IPS-18a (cell line): Measurements from ENCODE around the gene UBR1.
A peak's percentile ranks its signal among the peaks of the same experiment; 100 is the strongest.

Source experiments
- H3K27ac ChIP-seq: one replicate; pipeline ENCODE4 v1.5.1; 2013; ENCODE audit warnings: low read length
- H3K27me3 ChIP-seq: one replicate; pipeline ENCODE4 v1.6.1; 2013; ENCODE audit warnings: mild to moderate bottlenecking, low read length; ENCODE audit not compliant: control insufficient read depth, insufficient read depth
- H3K36me3 ChIP-seq: one replicate; pipeline ENCODE4 v1.6.1; 2013; ENCODE audit warnings: low read depth, low read length; ENCODE audit not compliant: control insufficient read depth
- H3K4me1 ChIP-seq: one replicate; pipeline ENCODE4 v1.6.1; 2013; ENCODE audit warnings: low read depth, low read length; ENCODE audit not compliant: control insufficient read depth
- H3K4me3 ChIP-seq: one replicate; pipeline ENCODE4 v1.5.1; 2013; ENCODE audit warnings: low read length
- H3K9ac ChIP-seq: one replicate; pipeline ENCODE4 v1.6.1; 2013; ENCODE audit warnings: mild to moderate bottlenecking, low read length, moderate library complexity
- H3K9me3 ChIP-seq: one replicate; pipeline ENCODE4 v1.6.1; 2013; ENCODE audit warnings: low read depth, low read length; ENCODE audit not compliant: control insufficient read depth

Gene UBR1

GRCh38 chr15:43091859-43092258 is 14.0 kb downstream of the UBR1 start:
- H3K27ac ChIP-seq: no peak overlapping the region
- no peaks in the 10 kb centered on the region for H3K9me3 ChIP-seq
- no peak overlapping the region for H3K4me3 ChIP-seq
- H3K4me1 ChIP-seq: no peaks in the 10 kb centered on the region
- no peaks in the 10 kb centered on the region for H3K36me3 ChIP-seq
- no peaks in the 10 kb centered on the region for H3K27me3 ChIP-seq
- H3K9ac ChIP-seq: no peak overlapping the region

GRCh38 chr15:43086551-43086950 is 19.3 kb downstream of the UBR1 start:
- Histone ChIP-seq H3K9me3 (no peaks in the 10 kb centered on the region), H3K36me3 (peaks cover 14% of the 10 kb centered on the region), H3K9ac (no peak overlapping the region), H3K27ac (peak overlapping the region; percentile 15), H3K4me3 (no peak overlapping the region), H3K4me1 (peaks cover 3% of the 10 kb centered on the region), H3K27me3 (no peaks in the 10 kb centered on the region)

- H3K4me3 ChIP-seq: no peak overlapping the region
- no peaks in the 10 kb centered on the region for H3K27me3 ChIP-seq
- H3K9me3 ChIP-seq: no peaks in the 10 kb centered on the region
- H3K9ac ChIP-seq: no peak overlapping the region
- H3K4me1 ChIP-seq: peaks cover 3% of the 10 kb centered on the region
- H3K36me3 ChIP-seq: peaks cover 17% of the 10 kb centered on the region
- H3K27ac ChIP-seq: no peak overlapping the region
Observed at GRCh38 chr15:43085921-43086320, 19.9 kb downstream of the UBR1 start.

- Histone ChIP-seq H3K36me3 (peaks cover 17% of the 10 kb centered on the region), H3K4me3 (no peak overlapping the region), H3K27ac (no peak overlapping the region), H3K27me3 (no peaks in the 10 kb centered on the region), H3K9me3 (no peaks in the 10 kb centered on the region), H3K4me1 (peaks cover 3% of the 10 kb centered on the region), H3K9ac (no peak overlapping the region)
Observed at GRCh38 chr15:43082509-43082908, 23.3 kb downstream of the UBR1 start.

GRCh38 chr15:43081283-43081682 is 24.6 kb downstream of the UBR1 start:
- H3K9ac ChIP-seq: no peak overlapping the region
- peaks cover under 1% of the 10 kb centered on the region for H3K4me1 ChIP-seq
- peaks cover 17% of the 10 kb centered on the region for H3K36me3 ChIP-seq
- H3K27me3 ChIP-seq: no peaks in the 10 kb centered on the region
- H3K27ac ChIP-seq: no peak overlapping the region
- no peak overlapping the region for H3K4me3 ChIP-seq
- no peaks in the 10 kb centered on the region for H3K9me3 ChIP-seq

- Histone ChIP-seq H3K36me3 (peaks cover 46% of the 10 kb centered on the region), H3K9ac (no peak overlapping the region), H3K27me3 (no peaks in the 10 kb centered on the region), H3K4me3 (no peak overlapping the region), H3K27ac (no peak overlapping the region), H3K4me1 (no peaks in the 10 kb centered on the region), H3K9me3 (no peaks in the 10 kb centered on the region)
Observed at GRCh38 chr15:43071451-43071850, 34.4 kb downstream of the UBR1 start.

- peaks cover 46% of the 10 kb centered on the region for H3K36me3 ChIP-seq
- H3K4me1 ChIP-seq: no peaks in the 10 kb centered on the region
- no peak overlapping the region for H3K27ac ChIP-seq
- H3K27me3 ChIP-seq: no peaks in the 10 kb centered on the region
- no peaks in the 10 kb centered on the region for H3K9me3 ChIP-seq
- no peak overlapping the region for H3K4me3 ChIP-seq
- no peak overlapping the region for H3K9ac ChIP-seq
Observed at GRCh38 chr15:43070893-43071292, 34.9 kb downstream of the UBR1 start.

- no peak overlapping the region for H3K9ac ChIP-seq
- H3K4me3 ChIP-seq: no peak overlapping the region
- H3K27me3 ChIP-seq: no peaks in the 10 kb centered on the region
- no peak overlapping the region for H3K27ac ChIP-seq
- H3K4me1 ChIP-seq: no peaks in the 10 kb centered on the region
- H3K36me3 ChIP-seq: peaks cover 46% of the 10 kb centered on the region
- H3K9me3 ChIP-seq: no peaks in the 10 kb centered on the region
Observed at GRCh38 chr15:43070249-43070648, 35.6 kb downstream of the UBR1 start.

GRCh38 chr15:43067717-43068461 is 37.9 kb downstream of the UBR1 start:
- Histone ChIP-seq H3K27me3 (no peaks in the 10 kb centered on the region), H3K27ac (no peak overlapping the region), H3K4me3 (no peak overlapping the region), H3K36me3 (peaks cover 34% of the 10 kb centered on the region), H3K4me1 (no peaks in the 10 kb centered on the region), H3K9me3 (no peaks in the 10 kb centered on the region), H3K9ac (no peak overlapping the region)

GRCh38 chr15:43056696-43057095 is 49.1 kb downstream of the UBR1 start:
- H3K27me3 ChIP-seq: no peaks in the 10 kb centered on the region
- no peak overlapping the region for H3K9ac ChIP-seq
- H3K9me3 ChIP-seq: no peaks in the 10 kb centered on the region
- H3K27ac ChIP-seq: no peak overlapping the region
- H3K36me3 ChIP-seq: peaks cover 72% of the 10 kb centered on the region
- H3K4me1 ChIP-seq: no peaks in the 10 kb centered on the region
- H3K4me3 ChIP-seq: no peak overlapping the region

GRCh38 chr15:43052860-43053259 is 53.0 kb downstream of the UBR1 start:
- H3K4me3 ChIP-seq: no peak overlapping the region
- no peaks in the 10 kb centered on the region for H3K9me3 ChIP-seq
- H3K27me3 ChIP-seq: no peaks in the 10 kb centered on the region
- no peaks in the 10 kb centered on the region for H3K4me1 ChIP-seq
- H3K36me3 ChIP-seq: peaks cover 59% of the 10 kb centered on the region
- H3K27ac ChIP-seq: no peak overlapping the region
- no peak overlapping the region for H3K9ac ChIP-seq

GRCh38 chr15:43048935-43049334 is 56.9 kb downstream of the UBR1 start:
- no peak overlapping the region for H3K27ac ChIP-seq
- H3K27me3 ChIP-seq: no peaks in the 10 kb centered on the region
- no peaks in the 10 kb centered on the region for H3K4me1 ChIP-seq
- H3K36me3 ChIP-seq: peaks cover 35% of the 10 kb centered on the region
- H3K4me3 ChIP-seq: no peak overlapping the region
- H3K9ac ChIP-seq: no peak overlapping the region
- H3K9me3 ChIP-seq: no peaks in the 10 kb centered on the region
